Caco-2 (cell line): Measurements from ENCODE around the gene CLIC5. TPM values are rescaled to one million over a fixed set of nuclear protein-coding genes. Genes with fewer than 3 reads are reported as not detected.

Source experiments
- BruUV-seq: library from RNA; stranded (reverse); fragments of 400-500 nt; replicated peaks from 2 replicates; lab custom pipeline; 2021; lab: Mats Ljungman, UMichigan
- CTCF ChIA-PET: fragments of 300-600 bp; sonication (Branson Sonifier 250); formaldehyde crosslinking; loops from one replicate; lab custom pipeline; 2022; ENCODE audit warnings: antibody characterized with exemption; lab: Charles Lee
- POLR2A ChIA-PET: fragments of 300-600 bp; sonication (Branson Sonifier 250); formaldehyde crosslinking; loops from one replicate; lab custom pipeline; 2022; ENCODE audit warnings: antibody characterized with exemption; lab: Charles Lee
- DNase-seq, 2 experiments: peaks; one replicate each; pipeline versions ENCODE4 v3.0.0 to v3.0.0-alpha.2; 2020 to 2022
- H3K27me3 ChIP-seq: replicated peaks from 2 replicates; pipeline ENCODE4 v1.6.0; 2011; ENCODE audit warnings: low read length; ENCODE audit not compliant: control insufficient read depth, insufficient read depth
- H3K36me3 ChIP-seq: 2 replicates; pipeline ENCODE4 v1.5.1; 2011; ENCODE audit warnings: low read length; ENCODE audit not compliant: control insufficient read depth, insufficient read depth
- H3K4me1 ChIP-seq: fragments of 250-450 bp; sonication (Bioruptor Pico); 2 replicates; pipeline ENCODE4 v1.5.1; 2020; ENCODE audit warnings: mild to moderate bottlenecking
- H3K4me3 ChIP-seq: 2 replicates; pipeline ENCODE4 v1.5.1; 2011; ENCODE audit warnings: low read depth, mild to moderate bottlenecking, control low read depth, low read length
- H3K9me3 ChIP-seq: fragments of 250-450 bp; sonication (Bioruptor Pico); 2 replicates; pipeline ENCODE4 v1.5.1; 2020; ENCODE audit warnings: mild to moderate bottlenecking, moderate library complexity
- H3K27ac Mint-ChIP-seq: one replicate; pipeline ENCODE4 v1.8.0; 2022; ENCODE audit warnings: mixed read lengths; ENCODE audit not compliant: unreplicated experiment
- H3K27me3 Mint-ChIP-seq: one replicate; pipeline ENCODE4 v1.8.0; 2022; ENCODE audit warnings: mixed read lengths; ENCODE audit not compliant: insufficient read depth, unreplicated experiment
- H3K36me3 Mint-ChIP-seq: one replicate; pipeline ENCODE4 v1.8.0; 2022; ENCODE audit warnings: mild to moderate bottlenecking, mixed read lengths; ENCODE audit not compliant: insufficient read depth, unreplicated experiment
- H3K4me1 Mint-ChIP-seq: one replicate; pipeline ENCODE4 v1.8.0; 2022; ENCODE audit warnings: low read depth, mixed read lengths; ENCODE audit not compliant: unreplicated experiment
- H3K4me3 Mint-ChIP-seq: one replicate; pipeline ENCODE4 v1.8.0; 2022; ENCODE audit warnings: mild to moderate bottlenecking, moderate library complexity, mixed read lengths; ENCODE audit not compliant: unreplicated experiment
- H3K9me3 Mint-ChIP-seq: one replicate; pipeline ENCODE4 v1.8.0; 2022; ENCODE audit warnings: mixed read lengths; ENCODE audit not compliant: unreplicated experiment
- intact Hi-C: fragments of 100-400 bp; cut with micrococcal nuclease; formaldehyde crosslinking; loops from one replicate; pipeline ENCODE4 v1.10.0; 2022; ENCODE audit not compliant: unreplicated experiment
- total RNA-seq: library from RNA; stranded (reverse); gene quantifications from 2 replicates; pipeline ENCODE4 v1.2.3, GENCODE V29; 2022
- TF ChIP-seq, protein P1 (sequence below), 2 experiments: fragments of 200-600 bp in 1 of 2; IDR thresholded peaks; 1 replicate in 1 of 2; 2 replicates in 1 of 2; pipeline versions ENCODE4 v1.5.1 to v1.8.0; 2011 to 2022; ENCODE audit warnings: antibody characterized with exemption in 1 of 2, control low read depth in 1 of 2, inconsistent platforms in 1 of 2, low read depth in 1 of 2, low read length in 1 of 2, mild to moderate bottlenecking in 1 of 2, moderate library complexity in 1 of 2; ENCODE audit not compliant: insufficient read depth in 1 of 2, severe bottlenecking in 1 of 2, unreplicated experiment in 1 of 2

The CLIC5 gene
- total RNA-seq, 1 experiment from 2014 or later: 15.1 TPM

DNA sequence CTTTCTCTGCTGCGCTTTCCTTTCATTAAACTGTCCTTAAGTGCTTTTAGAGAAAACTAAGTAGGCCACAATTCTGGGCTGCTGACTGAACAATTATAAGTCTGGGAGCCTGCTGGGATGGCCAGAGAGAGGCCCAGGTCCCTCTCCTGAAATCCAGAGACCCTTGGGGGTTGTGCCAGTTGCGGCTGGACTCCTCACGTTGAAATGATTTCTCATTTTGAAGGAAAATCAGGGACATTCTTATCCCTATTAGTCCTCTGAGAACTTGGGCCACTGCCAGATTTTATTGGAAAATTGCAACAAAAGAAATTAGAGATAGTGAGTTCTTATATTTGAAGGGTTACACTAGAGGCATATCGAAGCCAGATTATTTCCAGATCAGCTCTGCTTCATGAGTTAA lies 145.1 kb downstream of the CLIC5 start:
- no peaks in the 10 kb centered on the region for H3K27me3 ChIP-seq
- BruUV-seq: no TSS peak
- H3K4me1 Mint-ChIP-seq: no peaks in the 10 kb centered on the region
- H3K9me3 ChIP-seq: no peaks in the 10 kb centered on the region
- no peaks in the 10 kb centered on the region for H3K36me3 Mint-ChIP-seq
- no peak overlapping the region for H3K4me3 Mint-ChIP-seq
- no peak overlapping the region for H3K27ac Mint-ChIP-seq
- POLR2A ChIA-PET: no interaction called here
- no peaks in the 10 kb centered on the region for H3K27me3 Mint-ChIP-seq
- no peaks in the 10 kb centered on the region for H3K4me1 ChIP-seq
- no peaks in the 10 kb centered on the region for H3K9me3 Mint-ChIP-seq
- no peaks in the 10 kb centered on the region for H3K36me3 ChIP-seq
- TF ChIP-seq, protein P1, sequence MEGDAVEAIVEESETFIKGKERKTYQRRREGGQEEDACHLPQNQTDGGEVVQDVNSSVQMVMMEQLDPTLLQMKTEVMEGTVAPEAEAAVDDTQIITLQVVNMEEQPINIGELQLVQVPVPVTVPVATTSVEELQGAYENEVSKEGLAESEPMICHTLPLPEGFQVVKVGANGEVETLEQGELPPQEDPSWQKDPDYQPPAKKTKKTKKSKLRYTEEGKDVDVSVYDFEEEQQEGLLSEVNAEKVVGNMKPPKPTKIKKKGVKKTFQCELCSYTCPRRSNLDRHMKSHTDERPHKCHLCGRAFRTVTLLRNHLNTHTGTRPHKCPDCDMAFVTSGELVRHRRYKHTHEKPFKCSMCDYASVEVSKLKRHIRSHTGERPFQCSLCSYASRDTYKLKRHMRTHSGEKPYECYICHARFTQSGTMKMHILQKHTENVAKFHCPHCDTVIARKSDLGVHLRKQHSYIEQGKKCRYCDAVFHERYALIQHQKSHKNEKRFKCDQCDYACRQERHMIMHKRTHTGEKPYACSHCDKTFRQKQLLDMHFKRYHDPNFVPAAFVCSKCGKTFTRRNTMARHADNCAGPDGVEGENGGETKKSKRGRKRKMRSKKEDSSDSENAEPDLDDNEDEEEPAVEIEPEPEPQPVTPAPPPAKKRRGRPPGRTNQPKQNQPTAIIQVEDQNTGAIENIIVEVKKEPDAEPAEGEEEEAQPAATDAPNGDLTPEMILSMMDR (IDR thresholded peaks at IDR 0.05; ENCODE audit: insufficient read depth in 1 of 2, low read depth in 1 of 2, low read length in 1 of 2, severe bottlenecking in 1 of 2, unreplicated experiment in 1 of 2): no peak
- no peak overlapping the region for H3K4me3 ChIP-seq
- DNase-seq: no peak
- intact Hi-C loops: no loop called here
- CTCF ChIA-PET: no interaction called here

- no peaks in the 10 kb centered on the region for H3K9me3 ChIP-seq
- no peak overlapping the region for H3K4me3 Mint-ChIP-seq
- no peaks in the 10 kb centered on the region for H3K4me1 ChIP-seq
- intact Hi-C loops: no loop called here
- no peak overlapping the region for H3K4me3 ChIP-seq
- TF ChIP-seq, protein P1 (IDR thresholded peaks at IDR 0.05; ENCODE audit: insufficient read depth in 1 of 2, low read depth in 1 of 2, low read length in 1 of 2, severe bottlenecking in 1 of 2, unreplicated experiment in 1 of 2): no peak
- no peaks in the 10 kb centered on the region for H3K27me3 Mint-ChIP-seq
- no peak overlapping the region for H3K27ac Mint-ChIP-seq
- no peaks in the 10 kb centered on the region for H3K27me3 ChIP-seq
- BruUV-seq: no TSS peak
- ChIA-PET POLR2A (no interaction called here), CTCF (no interaction called here)
- H3K4me1 Mint-ChIP-seq: no peaks in the 10 kb centered on the region
- H3K36me3 ChIP-seq: no peaks in the 10 kb centered on the region
- H3K36me3 Mint-ChIP-seq: no peaks in the 10 kb centered on the region
- no peak for DNase-seq
- no peaks in the 10 kb centered on the region for H3K9me3 Mint-ChIP-seq
These were observed 151.0 kb downstream of the CLIC5 start for GRCh38 chr6:45864651-45865050.

- TF ChIP-seq, protein P1 (IDR thresholded peaks at IDR 0.05; ENCODE audit: insufficient read depth in 1 of 2, low read depth in 1 of 2, low read length in 1 of 2, severe bottlenecking in 1 of 2, unreplicated experiment in 1 of 2): no peak
- Histone ChIP-seq H3K4me3 (no peak overlapping the region), H3K36me3 (no peaks in the 10 kb centered on the region), H3K27me3 (no peaks in the 10 kb centered on the region), H3K4me1 (no peaks in the 10 kb centered on the region), H3K9me3 (no peaks in the 10 kb centered on the region)
- Mint-ChIP-seq H3K4me1 (no peaks in the 10 kb centered on the region), H3K9me3 (no peaks in the 10 kb centered on the region), H3K27me3 (no peaks in the 10 kb centered on the region), H3K4me3 (no peak overlapping the region), H3K36me3 (no peaks in the 10 kb centered on the region), H3K27ac (no peak overlapping the region)
- DNase-seq: no peak
- ChIA-PET CTCF (no interaction called here), POLR2A (no interaction called here)
- intact Hi-C loops: no loop called here
- no TSS peak for BruUV-seq
These were observed 157.0 kb downstream of the CLIC5 start for GRCh38 chr6:45858691-45859090.
